ENCODE data around the gene C4orf50. TPM values are rescaled to one million over a fixed set of nuclear protein-coding genes. Genes with fewer than 3 reads are reported as not detected.

C4orf50 gene
- total RNA-seq, 1 experiment from 2014 or later: 0.12 TPM

- no peak for DNase-seq (ENCODE audit: low spot score)
These were observed 74.7 kb downstream of the C4orf50 start for GRCh38 chr4:5943561-5943960.

- DNase-seq (ENCODE audit: low spot score): no peak
These were observed 75.3 kb downstream of the C4orf50 start for GRCh38 chr4:5942947-5943346.

GRCh38 chr4:5941601-5942000 is 76.6 kb downstream of the C4orf50 start:
- no peak for DNase-seq (ENCODE audit: low spot score)

- peak; percentile 89 for DNase-seq (ENCODE audit: low spot score)
These were observed 77.6 kb downstream of the C4orf50 start for GRCh38 chr4:5940470-5941203.

- DNase-seq (ENCODE audit: low spot score): no peak
These were observed 84.0 kb downstream of the C4orf50 start for GRCh38 chr4:5933996-5934831.

GRCh38 chr4:5933116-5933515 is 85.1 kb downstream of the C4orf50 start:
- DNase-seq (ENCODE audit: low spot score): peak; percentile 36

- DNase-seq (ENCODE audit: low spot score): no peak
These were observed 86.1 kb downstream of the C4orf50 start for GRCh38 chr4:5932035-5932568.

- DNase-seq (ENCODE audit: low spot score): no peak
These were observed 86.7 kb downstream of the C4orf50 start for GRCh38 chr4:5931526-5931925.

- DNase-seq (ENCODE audit: low spot score): no peak
These were observed 87.4 kb downstream of the C4orf50 start for GRCh38 chr4:5930876-5931275.

GRCh38 chr4:5930456-5930855 is 87.8 kb downstream of the C4orf50 start:
- no peak for DNase-seq (ENCODE audit: low spot score)

- no peak for DNase-seq (ENCODE audit: low spot score)
These were observed 89.3 kb downstream of the C4orf50 start for GRCh38 chr4:5928844-5929420.

GRCh38 chr4:5928274-5928673 is 90.0 kb downstream of the C4orf50 start:
- no peak for DNase-seq (ENCODE audit: low spot score)

GRCh38 chr4:5927747-5928146 is 90.5 kb downstream of the C4orf50 start:
- no peak for DNase-seq (ENCODE audit: low spot score)

- DNase-seq (ENCODE audit: low spot score): no peak
These were observed 91.1 kb downstream of the C4orf50 start for GRCh38 chr4:5927116-5927515.

- no peak for DNase-seq (ENCODE audit: low spot score)
These were observed 91.6 kb downstream of the C4orf50 start for GRCh38 chr4:5926598-5926997.

GRCh38 chr4:5925419-5926200 is 92.6 kb downstream of the C4orf50 start:
- DNase-seq (ENCODE audit: low spot score): no peak

GRCh38 chr4:5924461-5925125 is 93.6 kb downstream of the C4orf50 start:
- DNase-seq (ENCODE audit: low spot score): no peak

GRCh38 chr4:5923376-5923775 is 94.9 kb downstream of the C4orf50 start:
- DNase-seq (ENCODE audit: low spot score): peak; percentile 41

- no peak for DNase-seq (ENCODE audit: low spot score)
These were observed 95.7 kb downstream of the C4orf50 start for GRCh38 chr4:5922556-5922955.

GRCh38 chr4:5921981-5922380 is 96.2 kb downstream of the C4orf50 start:
- DNase-seq (ENCODE audit: low spot score): no peak
